HepG2 (cell line): Measurements from ENCODE around the gene RORC. TPM values are rescaled to one million over a fixed set of nuclear protein-coding genes. Genes with fewer than 3 reads are reported as not detected.

Source experiments
- AKAP8 ChIP-seq: sonication (generic); formaldehyde crosslinking; IDR thresholded peaks from 2 replicates; pipeline ENCODE4 v1.5.1; 2020; ENCODE audit warnings: mild to moderate bottlenecking, missing genetic modification reagents
- HNRNPL ChIP-seq: fragments of 200-400 bp; formaldehyde crosslinking; IDR thresholded peaks from 2 replicates; pipeline ENCODE4 v1.6.1; 2017; ENCODE audit warnings: mild to moderate bottlenecking, low read depth, low read length
- KDM5A ChIP-seq: fragments of 200-600 bp; sonication (generic); IDR thresholded peaks from 2 replicates; pipeline ENCODE4 v1.7.0; 2018; ENCODE audit warnings: antibody characterized with exemption, mild to moderate bottlenecking, low read length, borderline replicate concordance
- MAZ ChIP-seq, 2 experiments: sonication (generic) in 1 of 2; formaldehyde crosslinking in 1 of 2; IDR thresholded peaks; 2 replicates each; pipeline versions ENCODE4 v1.5.0 to v1.6.1; 2012 to 2020; ENCODE audit warnings: low read depth in 2 of 2, mild to moderate bottlenecking in 2 of 2, borderline replicate concordance in 1 of 2, improper control_type of control experiment in 1 of 2, low read length in 1 of 2, missing genetic modification reagents in 1 of 2, moderate library complexity in 1 of 2
- MED1 ChIP-seq: sonication (generic); formaldehyde crosslinking; IDR thresholded peaks from 2 replicates; pipeline ENCODE4 v1.4.0; 2020; ENCODE audit warnings: missing genetic modification reagents
- ZFY ChIP-seq: sonication (generic); formaldehyde crosslinking; IDR thresholded peaks from 2 replicates; pipeline ENCODE4 v1.4.0; 2020; ENCODE audit warnings: missing genetic modification reagents
- ZMYM4 ChIP-seq: sonication (generic); formaldehyde crosslinking; IDR thresholded peaks from 2 replicates; pipeline ENCODE4 v1.8.1; 2023; ENCODE audit warnings: mild to moderate bottlenecking, missing genetic modification reagents
- ZNF143 ChIP-seq: sonication (generic); formaldehyde crosslinking; IDR thresholded peaks from 2 replicates; pipeline ENCODE4 v1.4.0; 2020; ENCODE audit warnings: missing genetic modification reagents
- ZNF160 ChIP-seq: sonication (generic); formaldehyde crosslinking; IDR thresholded peaks from 2 replicates; pipeline ENCODE4 v1.8.0; 2022; ENCODE audit warnings: mild to moderate bottlenecking, inconsistent platforms, missing genetic modification reagents
- ZNF234 ChIP-seq: sonication (generic); formaldehyde crosslinking; conservative IDR thresholded peaks from 2 replicates; pipeline ENCODE4 v1.5.1; 2020; ENCODE audit warnings: mild to moderate bottlenecking, missing genetic modification reagents
- ZNF609 ChIP-seq: sonication (generic); formaldehyde crosslinking; IDR thresholded peaks from 2 replicates; pipeline ENCODE4 v1.4.0; 2020; ENCODE audit warnings: mild to moderate bottlenecking, missing genetic modification reagents, borderline replicate concordance
- ZNF629 ChIP-seq: sonication (generic); formaldehyde crosslinking; conservative IDR thresholded peaks from 2 replicates; pipeline ENCODE4 v1.5.0; 2020; ENCODE audit warnings: missing genetic modification reagents
- ZNF672 ChIP-seq: sonication (generic); formaldehyde crosslinking; IDR thresholded peaks from 2 replicates; pipeline ENCODE4 v1.8.1; 2022; ENCODE audit warnings: missing genetic modification reagents
- polyA plus RNA-seq, 8 experiments: library from polyadenylated mRNA; depleted of rRNA in 3 of 8; stranded (reverse) in 7 of 8; unstranded in 1 of 8; fragments of >200 nt; fragmentation: Illumina TruSeq in 4 of 8; extraction: Trizol in 4 of 8; gene quantifications; 2 replicates each; pipeline versions ENCODE4 v1.2.1 to v1.2.3, GENCODE V29; 2011 to 2016; ENCODE audit warnings: low read depth in 4 of 8, missing spikeins in 1 of 8, mixed read lengths in 1 of 8; ENCODE audit not compliant: insufficient read depth in 1 of 8
- total RNA-seq, 5 experiments: library from RNA; depleted of rRNA; stranded (reverse); fragments of >200 nt; fragmentation: Illumina TruSeq; extraction: Trizol; gene quantifications; 2 replicates each; pipeline ENCODE4 v1.2.3, GENCODE V29; 2016; ENCODE audit warnings: low read depth in 1 of 5
- TF ChIP-seq, protein P1 (sequence below): sonication (generic); formaldehyde crosslinking; conservative IDR thresholded peaks from 2 replicates; pipeline ENCODE4 v1.8.0; 2022; ENCODE audit warnings: mild to moderate bottlenecking, moderate library complexity, missing genetic modification reagents
- TF ChIP-seq, protein P2 (sequence below): sonication (generic); formaldehyde crosslinking; IDR thresholded peaks from 2 replicates; pipeline ENCODE4 v1.9.0; 2021; ENCODE audit warnings: missing genetic modification reagents, mild to moderate bottlenecking, borderline replicate concordance
- TF ChIP-seq, protein P3 (sequence below): sonication (generic); formaldehyde crosslinking; IDR thresholded peaks from 2 replicates; pipeline ENCODE4 v1.9.0; 2022; ENCODE audit warnings: low read depth, missing genetic modification reagents
- TF ChIP-seq, protein P4 (sequence below): sonication (generic); formaldehyde crosslinking; IDR thresholded peaks from 2 replicates; pipeline ENCODE4 v1.4.0; 2020; ENCODE audit warnings: mild to moderate bottlenecking, missing genetic modification reagents

The RORC gene
- total and polyA plus RNA-seq, 2 of the 13 experiments (the other 11 are each of a cell fraction or from before 2014, with no cell fraction given): 2.5 to 6.5 TPM

DNA sequence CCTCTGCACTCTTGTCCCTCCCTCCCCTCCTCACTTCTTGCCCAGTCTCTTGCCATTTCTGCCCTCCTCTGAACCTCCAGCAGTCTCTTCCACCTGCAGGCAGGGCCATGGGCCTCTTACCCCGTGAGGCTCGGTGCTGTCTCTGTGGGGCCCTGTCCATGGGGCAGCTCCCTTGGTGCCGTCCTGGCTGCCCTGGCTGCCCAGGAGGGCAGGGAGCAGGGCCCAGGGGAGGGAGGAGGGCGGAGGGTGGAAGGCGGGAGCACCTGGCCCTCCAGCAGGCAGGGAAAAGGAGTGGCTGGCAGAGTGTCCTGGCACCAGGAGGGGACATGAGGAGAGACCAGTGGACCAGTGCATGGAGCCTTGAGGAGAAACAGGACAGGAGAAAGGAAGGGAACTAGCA, at the start of gene RORC (continued):
- TF ChIP-seq, protein P1, sequence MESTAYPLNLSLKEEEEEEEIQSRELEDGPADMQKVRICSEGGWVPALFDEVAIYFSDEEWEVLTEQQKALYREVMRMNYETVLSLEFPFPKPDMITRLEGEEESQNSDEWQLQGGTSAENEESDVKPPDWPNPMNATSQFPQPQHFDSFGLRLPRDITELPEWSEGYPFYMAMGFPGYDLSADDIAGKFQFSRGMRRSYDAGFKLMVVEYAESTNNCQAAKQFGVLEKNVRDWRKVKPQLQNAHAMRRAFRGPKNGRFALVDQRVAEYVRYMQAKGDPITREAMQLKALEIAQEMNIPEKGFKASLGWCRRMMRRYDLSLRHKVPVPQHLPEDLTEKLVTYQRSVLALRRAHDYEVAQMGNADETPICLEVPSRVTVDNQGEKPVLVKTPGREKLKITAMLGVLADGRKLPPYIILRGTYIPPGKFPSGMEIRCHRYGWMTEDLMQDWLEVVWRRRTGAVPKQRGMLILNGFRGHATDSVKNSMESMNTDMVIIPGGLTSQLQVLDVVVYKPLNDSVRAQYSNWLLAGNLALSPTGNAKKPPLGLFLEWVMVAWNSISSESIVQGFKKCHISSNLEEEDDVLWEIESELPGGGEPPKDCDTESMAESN: 0 out of 2 replicates have a peak, but pooled peaks have one; percentile 58
- TF ChIP-seq ZNF609 (CRISPR knock-in tag) (no peak), ZNF143 (no peak), ZNF629 (CRISPR knock-in tag) (no peak), MAZ (IDR thresholded peaks at IDR 0.05; ENCODE audit: borderline replicate concordance, low read depth, low read length) (0 out of 2 replicates have a peak, but pooled peaks have one; percentile 22), MAZ (CRISPR knock-in tag; IDR thresholded peaks at IDR 0.05; ENCODE audit: low read depth) (no peak), ZMYM4 (no peak), HNRNPL (peak; percentile 95), AKAP8 (no peak), MED1 (CRISPR knock-in tag) (no peak), ZNF160 (CRISPR knock-in tag) (no peak), KDM5A (no peak), ZNF234 (no peak), ZNF672 (CRISPR knock-in tag) (no peak), ZFY (CRISPR knock-in tag) (0 out of 2 replicates have a peak, but pooled peaks have one; percentile 20)
- TF ChIP-seq, protein P2, sequence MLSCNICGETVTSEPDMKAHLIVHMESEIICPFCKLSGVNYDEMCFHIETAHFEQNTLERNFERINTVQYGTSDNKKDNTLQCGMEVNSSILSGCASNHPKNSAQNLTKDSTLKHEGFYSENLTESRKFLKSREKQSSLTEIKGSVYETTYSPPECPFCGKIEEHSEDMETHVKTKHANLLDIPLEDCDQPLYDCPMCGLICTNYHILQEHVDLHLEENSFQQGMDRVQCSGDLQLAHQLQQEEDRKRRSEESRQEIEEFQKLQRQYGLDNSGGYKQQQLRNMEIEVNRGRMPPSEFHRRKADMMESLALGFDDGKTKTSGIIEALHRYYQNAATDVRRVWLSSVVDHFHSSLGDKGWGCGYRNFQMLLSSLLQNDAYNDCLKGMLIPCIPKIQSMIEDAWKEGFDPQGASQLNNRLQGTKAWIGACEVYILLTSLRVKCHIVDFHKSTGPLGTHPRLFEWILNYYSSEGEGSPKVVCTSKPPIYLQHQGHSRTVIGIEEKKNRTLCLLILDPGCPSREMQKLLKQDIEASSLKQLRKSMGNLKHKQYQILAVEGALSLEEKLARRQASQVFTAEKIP: no peak
- TF ChIP-seq, protein P3, sequence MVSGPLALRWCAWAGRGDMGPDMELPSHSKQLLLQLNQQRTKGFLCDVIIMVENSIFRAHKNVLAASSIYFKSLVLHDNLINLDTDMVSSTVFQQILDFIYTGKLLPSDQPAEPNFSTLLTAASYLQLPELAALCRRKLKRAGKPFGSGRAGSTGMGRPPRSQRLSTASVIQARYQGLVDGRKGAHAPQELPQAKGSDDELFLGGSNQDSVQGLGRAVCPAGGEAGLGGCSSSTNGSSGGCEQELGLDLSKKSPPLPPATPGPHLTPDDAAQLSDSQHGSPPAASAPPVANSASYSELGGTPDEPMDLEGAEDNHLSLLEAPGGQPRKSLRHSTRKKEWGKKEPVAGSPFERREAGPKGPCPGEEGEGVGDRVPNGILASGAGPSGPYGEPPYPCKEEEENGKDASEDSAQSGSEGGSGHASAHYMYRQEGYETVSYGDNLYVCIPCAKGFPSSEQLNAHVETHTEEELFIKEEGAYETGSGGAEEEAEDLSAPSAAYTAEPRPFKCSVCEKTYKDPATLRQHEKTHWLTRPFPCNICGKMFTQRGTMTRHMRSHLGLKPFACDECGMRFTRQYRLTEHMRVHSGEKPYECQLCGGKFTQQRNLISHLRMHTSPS (CRISPR knock-in tag): peak; percentile 92
- TF ChIP-seq, protein P4, sequence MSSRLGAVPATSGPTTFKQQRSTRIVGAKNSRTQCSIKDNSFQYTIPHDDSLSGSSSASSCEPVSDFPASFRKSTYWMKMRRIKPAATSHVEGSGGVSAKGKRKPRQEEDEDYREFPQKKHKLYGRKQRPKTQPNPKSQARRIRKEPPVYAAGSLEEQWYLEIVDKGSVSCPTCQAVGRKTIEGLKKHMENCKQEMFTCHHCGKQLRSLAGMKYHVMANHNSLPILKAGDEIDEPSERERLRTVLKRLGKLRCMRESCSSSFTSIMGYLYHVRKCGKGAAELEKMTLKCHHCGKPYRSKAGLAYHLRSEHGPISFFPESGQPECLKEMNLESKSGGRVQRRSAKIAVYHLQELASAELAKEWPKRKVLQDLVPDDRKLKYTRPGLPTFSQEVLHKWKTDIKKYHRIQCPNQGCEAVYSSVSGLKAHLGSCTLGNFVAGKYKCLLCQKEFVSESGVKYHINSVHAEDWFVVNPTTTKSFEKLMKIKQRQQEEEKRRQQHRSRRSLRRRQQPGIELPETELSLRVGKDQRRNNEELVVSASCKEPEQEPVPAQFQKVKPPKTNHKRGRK (CRISPR knock-in tag): peak; percentile 40; the same call in 1 of the 2 replicates
